GM19467 (cell line): ENCODE measurements around the gene NABP2.
"Not testable (repeated sequence)": the region's sequence is repeated elsewhere in the genome, so short reads cannot be mapped to it uniquely, and the experiment has no call there.

Source experiments
- ATAC-seq: cut with Tn5 transposase; IDR thresholded peaks from one replicate; pipeline ENCODE4 v1.9.1; 2021; ENCODE audit warnings: mild to moderate bottlenecking, moderate library complexity; ENCODE audit not compliant: unreplicated experiment

The NABP2 gene

DNA sequence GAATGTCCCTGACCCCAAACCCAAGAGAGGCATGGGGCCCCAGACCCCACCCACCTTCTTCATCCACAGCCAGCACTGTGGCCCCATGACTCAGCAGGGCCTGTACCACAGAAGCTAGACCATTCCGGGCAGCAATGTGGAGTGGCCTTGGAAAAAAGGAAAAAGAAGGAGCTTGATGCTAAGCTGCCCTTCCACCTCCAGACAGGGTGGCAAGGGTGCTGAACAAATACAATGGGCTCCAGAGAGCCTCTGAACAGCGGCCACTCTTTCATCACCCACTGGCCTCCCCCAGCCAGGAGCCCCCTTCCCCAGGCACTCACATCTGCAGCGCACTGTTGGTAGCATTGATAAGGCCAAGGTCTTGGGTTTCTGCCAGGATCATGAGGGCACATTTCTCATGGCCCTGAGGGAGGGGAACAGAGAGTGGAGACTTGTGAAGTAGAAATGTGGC lies 19.6 kb downstream of the NABP2 start:
- no peak for ATAC-seq

DNA sequence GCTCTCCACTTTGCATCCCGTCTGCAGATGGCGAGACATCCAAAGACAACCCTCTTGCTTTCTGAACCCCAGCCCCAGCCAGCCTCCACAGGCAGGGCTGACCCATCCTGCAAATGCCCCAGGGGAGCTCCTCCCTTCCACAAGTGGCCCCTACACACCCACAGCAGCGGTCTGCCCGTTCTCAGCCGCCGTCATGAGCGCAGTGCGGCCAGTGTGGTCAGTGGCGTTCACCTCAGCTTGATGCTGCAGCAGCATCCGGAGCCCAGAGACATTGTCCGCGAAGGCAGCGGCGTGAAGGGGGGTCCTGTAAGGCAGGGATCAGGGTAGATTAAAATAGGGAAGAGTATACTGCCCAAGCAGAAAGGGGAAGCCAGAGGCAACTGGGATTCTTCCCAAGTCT lies 20.4 kb downstream of the NABP2 start:
- ATAC-seq = no peak

DNA sequence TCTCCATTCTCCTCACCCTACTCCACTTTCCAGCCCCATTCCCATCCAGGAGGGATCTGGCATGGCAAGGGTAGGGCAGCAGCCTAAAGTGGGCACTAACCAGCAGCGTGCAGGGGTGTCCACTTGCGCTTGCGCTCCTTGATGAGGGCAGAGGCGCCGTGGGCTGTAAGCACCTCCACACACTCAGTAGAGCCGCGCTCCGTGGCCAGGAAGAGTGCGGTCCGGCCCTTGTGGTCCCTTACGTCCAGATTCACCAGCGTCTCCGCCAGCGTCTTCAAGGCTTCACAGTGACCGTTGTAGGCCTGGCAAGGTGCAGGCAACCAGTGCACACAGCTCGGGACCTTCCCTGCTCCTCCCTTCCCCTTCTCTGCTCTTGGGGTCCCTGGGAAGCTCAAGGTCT lies 23.8 kb downstream of the NABP2 start:
- ATAC-seq = no peak

DNA sequence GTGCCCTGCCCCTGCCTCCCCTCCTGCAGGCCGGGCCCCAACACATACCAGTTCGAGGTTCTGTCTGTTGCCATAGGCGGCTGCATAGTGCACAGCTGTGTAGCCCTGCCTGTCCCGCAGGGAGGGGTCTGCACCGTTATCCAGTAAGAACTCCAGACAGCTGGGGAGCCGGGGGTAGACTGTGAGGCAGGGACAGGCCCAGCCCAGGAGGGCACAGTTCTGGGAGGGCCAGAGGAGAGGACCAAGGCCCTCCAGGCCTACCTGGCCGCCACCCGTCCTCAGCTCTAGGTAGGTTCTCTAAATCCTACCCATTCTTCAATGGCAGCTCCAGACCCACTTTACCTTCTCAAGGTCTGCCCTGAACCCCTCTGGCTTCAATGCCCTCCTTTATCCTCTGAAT lies 24.6 kb downstream of the NABP2 start:
- no peak for ATAC-seq

DNA sequence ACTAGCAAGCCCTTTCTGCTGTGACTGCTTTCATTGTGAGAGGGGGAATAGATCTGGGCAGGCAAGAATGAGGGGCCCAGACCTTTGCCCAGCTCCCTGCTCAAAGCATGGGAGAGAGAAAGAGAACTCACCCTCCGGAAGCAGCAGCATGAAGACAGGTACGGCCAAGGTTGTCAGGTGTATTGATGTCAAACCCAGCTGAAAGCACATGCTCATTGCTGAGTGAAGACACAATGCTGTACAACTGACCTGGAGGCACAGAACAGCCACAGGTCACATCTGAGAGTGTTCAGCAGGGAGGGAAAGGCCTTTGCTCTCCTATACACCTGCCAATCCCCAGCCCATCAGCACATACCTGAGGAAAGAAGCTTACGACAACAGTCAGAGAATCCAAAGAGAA lies 28.5 kb downstream of the NABP2 start:
- no peak for ATAC-seq

DNA sequence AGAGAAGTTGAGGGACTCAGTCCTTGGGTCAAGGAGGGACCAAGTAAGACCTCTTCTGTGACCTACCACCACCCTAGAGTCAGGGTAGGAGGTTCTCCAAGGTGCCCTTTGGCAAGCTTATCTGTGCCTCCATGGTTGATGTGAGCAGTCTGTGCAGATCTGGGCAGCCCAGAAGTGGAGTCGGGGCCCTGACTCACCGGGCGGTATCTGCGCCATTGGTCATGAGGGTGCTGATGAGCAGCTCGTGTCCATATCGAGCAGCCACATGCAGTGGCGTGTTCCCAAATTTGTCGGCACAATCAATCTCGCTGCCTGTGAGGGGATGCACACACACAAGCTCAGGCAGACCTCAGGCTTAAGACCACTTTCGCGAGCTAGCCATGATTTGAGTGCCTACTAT lies 28.9 kb downstream of the NABP2 start:
- ATAC-seq = no peak

DNA sequence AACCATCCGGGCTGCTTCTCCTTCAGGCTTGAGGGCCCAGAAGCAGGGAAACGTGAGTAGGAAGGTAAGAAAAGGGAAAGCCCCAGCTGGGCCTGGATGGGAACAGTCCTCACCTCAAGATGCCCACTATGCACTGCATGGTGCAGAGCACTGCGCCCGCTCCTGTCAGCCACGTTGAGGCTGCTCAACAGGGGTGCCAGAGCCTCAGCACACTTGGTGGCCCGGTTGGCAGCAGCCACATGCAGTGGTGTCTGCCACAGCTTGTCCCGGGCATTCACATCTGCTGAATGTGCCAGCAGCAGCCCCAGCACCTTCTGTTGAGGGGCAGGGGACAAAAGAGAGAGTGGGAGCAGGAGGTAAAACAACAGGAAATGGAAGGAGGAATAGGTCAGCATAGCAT lies 31.5 kb downstream of the NABP2 start:
- ATAC-seq = no peak

DNA sequence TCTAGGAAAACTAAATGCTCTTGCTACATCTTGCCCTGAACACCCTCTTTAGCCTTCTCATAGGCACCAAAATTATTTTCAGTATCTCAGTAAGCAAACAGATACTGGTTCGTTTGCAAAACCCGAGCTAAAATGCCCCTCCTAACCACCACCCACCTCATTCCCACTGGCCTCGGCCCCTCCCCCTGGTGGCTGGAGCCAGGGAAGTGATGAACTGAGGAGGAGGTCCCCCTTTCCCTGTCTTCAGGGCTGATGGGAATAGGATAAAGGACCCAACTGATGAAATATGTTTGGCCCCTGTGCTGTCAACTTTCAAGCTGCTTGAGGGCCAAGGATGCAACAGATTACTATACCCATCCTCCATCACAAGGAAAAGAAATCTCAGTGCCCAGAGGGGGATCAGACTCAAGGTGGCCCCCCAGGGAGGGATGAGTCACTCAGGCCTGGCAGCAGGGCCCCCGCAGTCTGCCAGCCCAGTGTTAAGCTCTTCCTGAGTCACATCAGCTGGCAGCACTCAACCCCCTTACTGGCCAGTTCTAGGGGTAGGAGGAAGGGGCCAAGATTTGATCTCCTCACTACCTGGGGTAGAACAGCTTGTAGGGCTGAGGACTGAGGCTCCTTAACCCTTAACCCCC lies 32.3 kb downstream of the NABP2 start:
- ATAC-seq = no peak

DNA sequence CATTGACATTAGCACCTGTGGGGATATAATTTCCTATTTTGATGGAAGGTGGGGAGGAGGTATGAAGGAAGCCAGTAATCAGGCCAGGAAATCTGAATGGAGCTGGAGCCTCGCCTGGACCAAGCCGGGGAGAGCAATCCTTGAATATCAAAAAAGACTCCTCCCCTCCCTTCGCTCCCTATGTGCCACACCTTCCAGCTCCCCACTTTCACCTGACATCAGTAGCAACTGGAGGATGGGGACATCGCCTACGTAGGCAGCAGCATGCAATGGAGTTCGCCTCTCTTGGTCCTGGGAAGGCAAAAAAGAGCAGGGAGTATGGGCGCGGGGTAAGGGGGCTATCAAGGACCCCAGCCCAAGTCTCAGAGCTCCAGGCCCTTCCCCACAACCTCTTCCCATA lies 32.9 kb downstream of the NABP2 start:
- no peak for ATAC-seq

DNA sequence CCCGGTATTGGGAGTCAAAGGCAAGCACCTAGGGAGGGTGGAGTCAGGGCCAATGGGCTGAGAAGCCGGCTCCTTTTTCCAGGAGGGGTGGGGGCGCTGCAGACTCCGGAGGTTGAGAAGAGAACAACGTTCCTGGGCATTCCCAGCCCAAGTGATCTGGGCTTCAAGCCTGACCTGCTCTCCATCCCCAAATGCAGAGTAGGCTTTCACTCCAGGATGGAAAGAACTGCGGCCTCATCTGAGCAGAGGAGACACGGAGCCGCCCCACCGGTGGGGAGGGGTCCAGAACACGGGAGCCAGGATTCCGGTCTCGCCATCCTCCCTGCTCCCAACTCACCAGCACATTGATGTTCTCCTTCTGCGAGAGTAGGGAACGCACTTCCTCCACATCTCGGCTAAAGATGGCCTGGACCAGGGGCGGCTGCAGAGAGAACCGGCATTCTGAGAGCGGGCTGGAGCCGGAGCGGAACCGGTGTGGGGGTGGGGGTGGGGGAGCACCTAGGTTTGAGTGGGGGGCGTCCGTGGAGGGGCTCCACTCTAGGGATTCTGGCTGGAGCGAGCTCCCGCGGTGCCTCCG lies 33.4 kb downstream of the NABP2 start:
- ATAC-seq = no peak

DNA sequence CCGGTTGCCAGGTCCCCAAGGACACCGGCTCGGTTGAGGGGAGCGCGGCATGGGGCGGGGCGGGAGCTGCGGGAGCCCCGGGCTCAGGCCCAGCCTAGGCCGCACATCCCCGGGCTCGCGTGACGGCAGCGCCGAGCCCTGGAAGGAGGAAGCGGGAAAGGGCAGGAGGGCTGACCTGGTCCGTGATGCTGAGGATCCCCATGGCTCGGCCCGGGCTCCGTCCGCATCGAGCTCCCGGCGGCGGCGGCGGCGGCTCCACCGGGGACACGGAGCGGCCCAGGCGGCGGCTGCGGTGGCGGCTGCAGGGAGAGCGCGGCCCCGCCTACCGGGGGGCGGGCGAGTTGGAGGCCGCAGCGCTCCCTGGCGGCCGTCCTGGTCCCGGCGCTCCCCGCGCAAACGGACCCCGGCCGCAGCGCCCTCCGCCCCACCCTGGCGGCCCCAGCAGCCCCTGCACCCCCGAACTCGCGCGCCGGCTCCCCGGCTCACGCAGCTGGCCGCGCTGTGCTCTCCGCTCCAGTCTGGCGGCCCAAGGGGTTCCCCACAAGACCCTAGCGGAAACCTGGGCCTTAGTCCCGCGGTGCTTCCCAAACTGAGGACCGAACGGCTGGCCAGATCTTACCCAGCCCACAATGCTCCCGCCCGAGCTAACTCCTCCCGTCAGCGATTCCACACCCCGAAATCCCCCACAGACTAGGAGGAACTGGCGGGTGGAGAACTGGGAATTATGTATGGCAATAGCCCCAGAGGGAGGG lies 34.1 kb downstream of the NABP2 start, which contains the start of gene ANKRD52:
Gene ANKRD52 (minus strand): TSS at position 317 of the 752 bp plus-strand sequence. CDS start 115 bp downstream, at position 202.
- ATAC-seq = peak; percentile 90

DNA sequence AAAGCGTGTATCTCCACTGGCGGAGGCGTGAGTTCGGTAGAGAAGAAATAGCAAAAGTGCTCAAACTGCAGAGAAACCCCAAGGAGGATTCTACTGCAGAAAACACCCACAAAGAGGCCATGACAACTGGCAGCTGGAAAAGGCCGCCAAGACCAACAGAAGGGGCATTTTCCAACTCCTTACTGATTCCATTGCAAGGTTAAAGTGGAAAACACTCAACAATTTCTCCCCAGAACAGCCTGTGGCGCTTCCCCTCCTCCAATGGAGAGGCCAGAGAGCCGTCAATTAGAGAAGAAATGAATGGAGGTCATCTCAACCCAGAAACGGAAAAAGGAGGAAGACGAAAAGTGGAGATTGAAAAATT lies 34.7 kb downstream of the NABP2 start:
- ATAC-seq = no peak

DNA sequence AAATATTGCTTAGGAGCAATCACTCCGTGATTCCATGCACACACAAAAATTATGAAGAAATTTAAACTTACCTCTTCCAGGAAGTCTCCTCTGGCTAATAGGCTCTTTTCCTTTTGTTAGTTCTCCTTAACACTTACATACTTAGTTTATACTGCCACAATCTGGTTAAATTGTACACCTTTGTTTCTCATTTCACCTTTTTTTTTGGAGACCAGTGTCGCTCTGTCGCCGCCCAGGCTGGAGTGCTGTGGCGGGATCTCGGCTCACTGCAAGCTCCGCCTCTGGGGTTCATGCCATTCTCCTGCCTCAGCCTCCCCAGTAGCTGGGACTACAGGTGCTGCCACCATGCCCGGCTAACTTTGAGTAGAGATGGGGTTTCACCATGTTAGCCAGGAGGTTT lies 36.2 kb downstream of the NABP2 start:
- no peak for ATAC-seq

DNA sequence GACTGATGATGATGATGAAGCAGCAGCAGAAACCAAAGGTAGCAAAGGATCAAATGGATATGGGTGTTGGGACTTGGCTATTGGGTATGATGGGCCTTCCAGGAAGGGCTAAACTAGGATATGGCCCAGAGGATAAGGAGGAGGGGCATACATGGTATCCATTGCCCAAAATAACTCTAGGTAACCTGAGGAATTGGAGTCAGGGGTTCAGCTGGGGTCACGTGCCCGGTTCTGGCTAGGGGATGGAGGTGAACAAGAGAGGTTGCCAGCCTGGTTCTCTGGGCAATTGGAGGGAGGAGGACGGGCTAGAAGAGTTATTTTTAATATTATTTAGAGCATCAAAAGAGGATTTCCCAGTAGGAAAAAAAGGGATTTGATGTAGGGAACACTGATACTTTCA lies 36.8 kb downstream of the NABP2 start:
- no peak for ATAC-seq

DNA sequence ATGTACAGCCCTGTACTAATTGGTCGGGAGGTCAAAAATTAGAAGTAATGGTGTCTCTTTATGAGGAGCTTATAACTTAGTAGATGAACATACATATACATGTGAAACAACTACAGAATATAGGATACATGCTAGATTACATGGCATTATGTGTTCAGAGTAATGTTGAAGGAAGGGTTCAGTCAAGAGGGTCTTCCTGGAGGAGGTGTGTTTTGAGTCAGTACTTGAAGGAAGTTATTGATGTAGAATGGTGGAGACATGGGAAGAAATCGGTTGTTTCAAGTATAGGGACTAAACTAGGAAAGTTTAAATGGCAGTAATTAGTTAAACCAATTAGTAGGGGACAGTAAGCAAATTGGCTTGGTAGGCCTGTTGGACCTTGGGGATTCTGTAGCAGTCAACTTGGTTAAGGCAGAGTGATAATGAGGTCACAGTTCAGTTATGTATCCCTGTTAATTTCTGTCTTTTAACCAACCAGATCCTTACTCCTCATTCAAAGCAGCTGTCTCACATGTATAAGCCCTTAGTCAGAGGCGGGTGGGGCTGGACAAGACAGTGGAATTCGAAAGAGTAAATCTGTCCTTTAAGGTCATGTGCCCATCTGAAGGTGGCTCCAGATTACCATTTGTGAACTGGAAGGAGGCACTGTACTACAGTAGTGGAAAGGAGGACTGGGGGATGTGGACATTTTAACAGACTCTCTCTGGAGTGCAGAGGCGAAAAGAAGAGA lies 37.5 kb downstream of the NABP2 start:
- ATAC-seq = no peak

DNA sequence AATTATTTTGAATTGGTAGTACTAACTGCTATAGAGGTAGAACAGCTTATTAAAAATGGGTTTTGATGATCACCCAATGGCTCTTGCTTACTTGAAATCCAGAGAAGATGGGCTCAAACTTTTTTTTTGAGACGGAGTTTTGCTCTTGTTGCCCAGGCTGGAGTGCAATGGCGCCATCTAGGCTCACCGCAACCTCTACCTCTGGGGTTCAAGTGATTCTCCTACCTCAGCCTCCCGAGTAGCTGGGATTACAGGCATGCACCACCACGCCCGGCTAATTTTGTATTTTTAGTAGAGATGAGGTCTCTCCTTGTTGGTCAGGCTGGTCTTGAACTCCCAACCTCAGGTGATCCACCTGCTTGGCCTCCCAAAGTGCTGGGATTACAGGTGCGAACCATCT lies 38.8 kb downstream of the NABP2 start:
- ATAC-seq = not testable (repeated sequence)

DNA sequence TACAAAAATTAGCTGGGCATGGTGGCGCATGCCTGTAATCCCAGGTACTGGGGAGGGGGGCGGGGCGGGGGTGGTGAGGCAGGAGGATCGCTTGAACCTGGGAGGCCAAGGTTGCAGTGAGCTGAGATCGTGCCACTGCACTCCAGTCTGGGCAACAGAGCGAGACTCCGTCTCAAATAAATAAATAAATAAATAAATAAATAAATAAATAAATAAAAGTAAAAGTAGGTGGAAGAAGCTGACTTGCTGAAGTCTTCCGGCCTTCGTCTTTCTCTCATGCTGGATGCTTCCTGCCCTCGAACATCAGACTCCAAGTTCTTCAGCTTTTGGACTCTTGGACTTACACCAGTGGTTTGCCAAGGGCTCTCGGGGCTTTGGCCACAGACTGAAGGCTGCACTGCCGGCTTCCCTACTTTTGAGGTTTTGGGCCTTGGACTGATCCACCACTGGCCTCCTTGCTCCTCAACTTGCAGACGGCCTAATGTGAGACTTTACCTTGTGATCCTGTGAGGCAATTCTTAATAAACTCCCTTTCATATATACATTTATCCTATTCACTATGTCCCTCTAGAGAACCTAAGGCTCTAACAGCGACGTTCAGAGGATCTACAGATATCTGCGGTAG lies 42.0 kb downstream of the NABP2 start:
- not testable (repeated sequence) for ATAC-seq

DNA sequence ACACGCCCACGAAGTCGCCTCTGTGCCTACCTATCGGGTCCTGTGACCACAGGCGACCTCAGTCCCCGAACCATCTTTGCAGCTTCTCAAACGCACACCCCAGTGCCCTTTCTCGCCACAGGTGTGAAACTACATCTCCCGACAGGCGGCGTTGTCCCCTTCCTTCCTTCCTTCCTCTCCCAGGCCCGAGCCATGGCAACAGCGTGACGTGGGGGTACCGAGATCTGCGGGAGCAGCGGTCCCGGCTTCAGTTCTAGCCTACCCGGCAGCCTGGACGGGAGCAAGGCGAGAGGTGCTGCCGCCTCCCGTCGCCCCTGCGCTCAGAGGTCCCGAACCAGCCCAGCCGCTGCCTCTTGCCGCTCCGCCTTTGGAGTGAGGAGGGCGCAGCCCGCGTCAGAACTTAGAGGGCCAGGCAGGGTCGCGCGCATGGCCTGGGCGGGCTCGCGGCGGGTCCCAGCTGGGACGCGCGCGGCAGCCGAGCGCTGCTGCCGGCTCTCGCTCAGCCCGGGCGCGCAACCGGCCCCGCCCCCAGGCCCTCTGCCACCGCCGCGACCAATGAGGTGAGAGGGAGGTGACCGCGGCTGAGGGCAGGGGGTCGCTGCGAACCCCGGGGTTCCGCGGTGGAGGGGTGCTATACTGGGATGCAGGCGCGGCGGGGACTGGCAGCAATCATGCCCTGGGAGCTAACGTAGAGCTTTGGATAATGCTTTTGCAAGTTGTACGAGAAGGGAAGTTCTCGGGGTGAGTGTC lies 42.7 kb downstream of the NABP2 start, which contains the start of gene COQ10A:
Gene COQ10A (plus strand): TSS at position 250 of the 750 bp plus-strand sequence. CDS start 177 bp downstream, at position 427.
- ATAC-seq = peak; percentile 81

DNA sequence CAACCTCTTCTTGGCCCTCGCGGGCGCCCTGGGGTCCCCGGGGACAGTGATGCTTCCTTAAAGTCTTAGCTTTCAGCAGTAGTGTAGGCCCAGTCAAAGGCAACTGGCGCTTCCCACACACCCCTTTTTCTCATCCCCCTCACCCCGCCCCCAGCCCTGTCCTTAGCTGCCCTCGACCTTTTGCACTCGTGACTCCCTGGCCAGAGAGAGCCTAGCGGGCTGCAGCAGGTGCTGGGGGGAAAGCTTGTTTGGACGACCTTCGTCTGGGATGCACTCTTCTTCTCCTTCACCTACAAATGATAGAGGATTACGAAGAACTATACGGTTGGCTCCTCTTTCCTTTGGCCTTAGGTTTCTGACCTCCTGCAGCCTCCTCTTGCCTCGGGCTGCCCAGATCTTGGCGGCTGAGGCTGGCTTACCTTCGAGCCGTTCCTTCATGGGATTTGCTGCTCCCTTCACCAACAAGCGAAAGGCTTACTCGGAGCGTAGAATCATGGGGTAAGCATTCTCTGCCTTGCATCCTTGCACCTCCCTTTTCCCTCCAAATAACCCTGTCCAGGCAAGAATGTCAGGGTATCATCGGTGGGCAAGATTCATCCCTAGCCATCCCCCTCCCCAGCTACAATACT lies 43.4 kb downstream of the NABP2 start:
- peak; percentile 10 for ATAC-seq

DNA sequence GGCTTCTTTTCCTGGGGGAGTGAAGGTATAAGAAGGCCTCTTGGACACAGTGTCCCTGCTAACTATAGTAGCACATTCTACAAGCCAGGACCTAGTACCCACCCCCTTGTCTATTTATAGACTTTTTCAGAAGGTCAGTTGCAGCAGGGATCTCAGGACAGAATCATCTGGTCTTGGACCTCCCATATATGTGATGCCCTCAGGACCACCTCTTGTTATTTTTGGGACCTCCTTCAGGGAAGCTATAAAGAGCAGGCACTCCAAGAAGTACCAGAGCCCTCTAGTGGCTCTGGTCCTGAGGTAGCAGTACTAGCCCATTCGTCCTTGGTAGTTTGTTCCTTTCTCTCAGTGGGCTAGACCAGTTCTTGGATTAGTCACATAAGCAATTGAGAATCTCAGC lies 46.9 kb downstream of the NABP2 start:
- no peak for ATAC-seq
